Measurements from ENCODE around the gene MRPL49. TPM values are rescaled to one million over a fixed set of nuclear protein-coding genes. Genes with fewer than 3 reads are reported as not detected.

MRPL49 gene
- total and polyA plus RNA-seq, 2 experiments from 2014 or later: 27.7 to 61.9 TPM

Small RNA genes within 50 kb of the gene (microRNA-seq; reads per million reads assigned to microRNA genes)
- gene MIR6751: not detected

Small RNA genes within 50 kb of the gene (small RNA-seq; reads per million reads assigned to genes)
- gene HIGD1AP10 (ENCODE audit: low replicate concordance) (not detected), gene PDCL2P2 (ENCODE audit: low replicate concordance) (not detected), gene RNU2-23P (ENCODE audit: low replicate concordance) (24.0 reads per million, percentile 98 among the genes with 10 or more reads in this experiment)

Other genes starting within 250 kb of the MRPL49 start
- 43.8 and 69.7 TPM in 2 replicates for gene EHD1, start 243.7 kb upstream of the MRPL49 start, total RNA-seq (2014; rRNA removed; shearing (Covaris generic))
- gene EHD1, start 243.7 kb upstream of the MRPL49 start, polyA plus RNA-seq (2016; fragmentation: Nextera tagmentation; extraction: Ambion mirVana): 16.7 and 16.9 TPM in 2 replicates
- 26.2 and 31.7 TPM in 2 replicates for gene ATG2A, start 205.1 kb upstream of the MRPL49 start, total RNA-seq (2014; rRNA removed; shearing (Covaris generic))
- 8.7 and 9.2 TPM in 2 replicates for gene ATG2A, start 205.1 kb upstream of the MRPL49 start, polyA plus RNA-seq (2016; fragmentation: Nextera tagmentation; extraction: Ambion mirVana)
- 3.3 and 5.8 TPM in 2 replicates for gene PPP2R5B, start 197.6 kb upstream of the MRPL49 start, total RNA-seq (2014; rRNA removed; shearing (Covaris generic))
- 2.6 and 2.8 TPM in 2 replicates for gene PPP2R5B, start 197.6 kb upstream of the MRPL49 start, polyA plus RNA-seq (2016; fragmentation: Nextera tagmentation; extraction: Ambion mirVana)
- 0.83 TPM in 1 of 2 replicates, not detected in the other for gene GPHA2, start 186.4 kb upstream of the MRPL49 start, total RNA-seq (2014; rRNA removed; shearing (Covaris generic))
- gene GPHA2, start 186.4 kb upstream of the MRPL49 start, polyA plus RNA-seq (2016; fragmentation: Nextera tagmentation; extraction: Ambion mirVana): 1.8 and 3.6 TPM in 2 replicates
- gene MAJIN, start 150.2 kb upstream of the MRPL49 start, total RNA-seq (2014; rRNA removed; shearing (Covaris generic)): not detected in 2 replicates
- gene MAJIN, start 150.2 kb upstream of the MRPL49 start, polyA plus RNA-seq (2016; fragmentation: Nextera tagmentation; extraction: Ambion mirVana): not detected in 2 replicates
- gene BATF2, start 125.3 kb upstream of the MRPL49 start, total RNA-seq (2014; rRNA removed; shearing (Covaris generic)): 0.58 and 1.6 TPM in 2 replicates
- 0.53 and 1.2 TPM in 2 replicates for gene BATF2, start 125.3 kb upstream of the MRPL49 start, polyA plus RNA-seq (2016; fragmentation: Nextera tagmentation; extraction: Ambion mirVana)
- 170 and 193 TPM in 2 replicates for gene ARL2, start 108.2 kb upstream of the MRPL49 start, total RNA-seq (2014; rRNA removed; shearing (Covaris generic))
- gene ARL2, start 108.2 kb upstream of the MRPL49 start, polyA plus RNA-seq (2016; fragmentation: Nextera tagmentation; extraction: Ambion mirVana): 216 and 236 TPM in 2 replicates
- gene SNX15, start 94.9 kb upstream of the MRPL49 start, total RNA-seq (2014; rRNA removed; shearing (Covaris generic)): 15.6 and 21.4 TPM in 2 replicates
- 13.0 and 13.6 TPM in 2 replicates for gene SNX15, start 94.9 kb upstream of the MRPL49 start, polyA plus RNA-seq (2016; fragmentation: Nextera tagmentation; extraction: Ambion mirVana)
- gene SAC3D1, start 81.1 kb upstream of the MRPL49 start, total RNA-seq (2014; rRNA removed; shearing (Covaris generic)): 30.3 and 31.1 TPM in 2 replicates
- gene SAC3D1, start 81.1 kb upstream of the MRPL49 start, polyA plus RNA-seq (2016; fragmentation: Nextera tagmentation; extraction: Ambion mirVana): 21.6 and 21.8 TPM in 2 replicates
- 11.0 and 13.7 TPM in 2 replicates for gene NAALADL1, start 63.8 kb upstream of the MRPL49 start, total RNA-seq (2014; rRNA removed; shearing (Covaris generic))
- gene NAALADL1, start 63.8 kb upstream of the MRPL49 start, polyA plus RNA-seq (2016; fragmentation: Nextera tagmentation; extraction: Ambion mirVana): 8.0 and 11.1 TPM in 2 replicates
- gene CDCA5, start 38.3 kb upstream of the MRPL49 start, total RNA-seq (2014; rRNA removed; shearing (Covaris generic)): 63.3 and 70.9 TPM in 2 replicates
- gene CDCA5, start 38.3 kb upstream of the MRPL49 start, polyA plus RNA-seq (2016; fragmentation: Nextera tagmentation; extraction: Ambion mirVana): 53.3 and 64.9 TPM in 2 replicates
- gene ZFPL1, start 38.1 kb upstream of the MRPL49 start, total RNA-seq (2014; rRNA removed; shearing (Covaris generic)): 16.7 and 26.8 TPM in 2 replicates
- gene ZFPL1, start 38.1 kb upstream of the MRPL49 start, polyA plus RNA-seq (2016; fragmentation: Nextera tagmentation; extraction: Ambion mirVana): 23.5 and 26.3 TPM in 2 replicates
- 435 and 450 TPM in 2 replicates for gene VPS51, start 26.1 kb upstream of the MRPL49 start, total RNA-seq (2014; rRNA removed; shearing (Covaris generic))
- 42.2 and 45.3 TPM in 2 replicates for gene VPS51, start 26.1 kb upstream of the MRPL49 start, polyA plus RNA-seq (2016; fragmentation: Nextera tagmentation; extraction: Ambion mirVana)
- 70.2 and 82.3 TPM in 2 replicates for gene TM7SF2, start 10.4 kb upstream of the MRPL49 start, total RNA-seq (2014; rRNA removed; shearing (Covaris generic))
- 43.5 and 48.7 TPM in 2 replicates for gene TM7SF2, start 10.4 kb upstream of the MRPL49 start, polyA plus RNA-seq (2016; fragmentation: Nextera tagmentation; extraction: Ambion mirVana)
- 17.4 and 18.1 TPM in 2 replicates for gene ZNHIT2, start 4.6 kb upstream of the MRPL49 start, total RNA-seq (2014; rRNA removed; shearing (Covaris generic))
- gene ZNHIT2, start 4.6 kb upstream of the MRPL49 start, polyA plus RNA-seq (2016; fragmentation: Nextera tagmentation; extraction: Ambion mirVana): 17.7 and 18.3 TPM in 2 replicates
- gene FAU, start 187 bp upstream of the MRPL49 start, total RNA-seq (2014; rRNA removed; shearing (Covaris generic)): 262 and 329 TPM in 2 replicates
- gene FAU, start 187 bp upstream of the MRPL49 start, polyA plus RNA-seq (2016; fragmentation: Nextera tagmentation; extraction: Ambion mirVana): 1,177 and 1,316 TPM in 2 replicates
- gene SYVN1, start 12.2 kb downstream of the MRPL49 start, total RNA-seq (2014; rRNA removed; shearing (Covaris generic)): 28.3 and 28.7 TPM in 2 replicates
- gene SYVN1, start 12.2 kb downstream of the MRPL49 start, polyA plus RNA-seq (2016; fragmentation: Nextera tagmentation; extraction: Ambion mirVana): 13.8 and 14.0 TPM in 2 replicates
- not detected in 2 replicates for gene SPDYC, start 47.9 kb downstream of the MRPL49 start, total RNA-seq (2014; rRNA removed; shearing (Covaris generic))
- gene SPDYC, start 47.9 kb downstream of the MRPL49 start, polyA plus RNA-seq (2016; fragmentation: Nextera tagmentation; extraction: Ambion mirVana): 0.27 and 0.52 TPM in 2 replicates
- gene CAPN1, start 59.6 kb downstream of the MRPL49 start, total RNA-seq (2014; rRNA removed; shearing (Covaris generic)): 271 and 277 TPM in 2 replicates
- gene CAPN1, start 59.6 kb downstream of the MRPL49 start, polyA plus RNA-seq (2016; fragmentation: Nextera tagmentation; extraction: Ambion mirVana): 63.0 and 67.3 TPM in 2 replicates
- 25.9 and 30.4 TPM in 2 replicates for gene POLA2, start 139.6 kb downstream of the MRPL49 start, total RNA-seq (2014; rRNA removed; shearing (Covaris generic))
- gene POLA2, start 139.6 kb downstream of the MRPL49 start, polyA plus RNA-seq (2016; fragmentation: Nextera tagmentation; extraction: Ambion mirVana): 17.4 and 22.5 TPM in 2 replicates
- gene CDC42EP2, start 192.5 kb downstream of the MRPL49 start, total RNA-seq (2014; rRNA removed; shearing (Covaris generic)): 17.7 and 19.0 TPM in 2 replicates
- gene CDC42EP2, start 192.5 kb downstream of the MRPL49 start, polyA plus RNA-seq (2016; fragmentation: Nextera tagmentation; extraction: Ambion mirVana): 16.1 and 18.2 TPM in 2 replicates
- gene DPF2, start 211.5 kb downstream of the MRPL49 start, total RNA-seq (2014; rRNA removed; shearing (Covaris generic)): 54.1 and 59.0 TPM in 2 replicates
- gene DPF2, start 211.5 kb downstream of the MRPL49 start, polyA plus RNA-seq (2016; fragmentation: Nextera tagmentation; extraction: Ambion mirVana): 64.3 and 66.4 TPM in 2 replicates
- gene TIGD3, start 232.4 kb downstream of the MRPL49 start, total RNA-seq (2014; rRNA removed; shearing (Covaris generic)): 3.0 and 3.5 TPM in 2 replicates
- gene TIGD3, start 232.4 kb downstream of the MRPL49 start, polyA plus RNA-seq (2016; fragmentation: Nextera tagmentation; extraction: Ambion mirVana): 1.2 and 1.5 TPM in 2 replicates